Hepatocyte (in vitro differentiated cells): Measurements from ENCODE around the gene OSBPL2. TPM values are rescaled to one million over a fixed set of nuclear protein-coding genes. Genes with fewer than 3 reads are reported as not detected.

Source experiments
- DNase-seq: peaks from one replicate; pipeline ENCODE4 v3.0.0-alpha.2; 2016; ENCODE audit warnings: low spot score
- H2AFZ ChIP-seq: fragments of 200-600 bp; sonication (generic); 2 replicates; pipeline ENCODE4 v1.6.0; 2016; ENCODE audit warnings: antibody characterized with exemption, mild to moderate bottlenecking
- H3K27ac ChIP-seq: fragments of 200-600 bp; sonication (generic); 2 replicates; pipeline ENCODE4 v1.5.1; 2016; ENCODE audit warnings: mild to moderate bottlenecking
- H3K27me3 ChIP-seq: fragments of 200-600 bp; sonication (generic); 2 replicates; pipeline ENCODE4 v1.6.1; 2016
- H3K36me3 ChIP-seq: fragments of 200-600 bp; sonication (generic); replicated peaks from 2 replicates; pipeline ENCODE4 v1.5.1; 2016; ENCODE audit warnings: low read depth; ENCODE audit not compliant: insufficient read depth
- H3K4me1 ChIP-seq: fragments of 200-600 bp; sonication (generic); 2 replicates; pipeline ENCODE4 v1.5.1; 2016; ENCODE audit warnings: mild to moderate bottlenecking, moderate library complexity; ENCODE audit not compliant: insufficient read depth
- H3K4me2 ChIP-seq: fragments of 200-600 bp; sonication (generic); 2 replicates; pipeline ENCODE4 v1.6.0; 2016
- H3K4me3 ChIP-seq: fragments of 200-600 bp; sonication (generic); 2 replicates; pipeline ENCODE4 v1.5.1; 2016; ENCODE audit warnings: mild to moderate bottlenecking
- H3K79me2 ChIP-seq: fragments of 200-600 bp; sonication (generic); 2 replicates; pipeline ENCODE4 v1.6.0; 2017; ENCODE audit warnings: mild to moderate bottlenecking
- H3K9me2 ChIP-seq: fragments of 200-600 bp; sonication (generic); replicated peaks from 2 replicates; pipeline ENCODE4 v1.6.0; 2017; ENCODE audit warnings: mild to moderate bottlenecking; ENCODE audit not compliant: insufficient read depth
- H3K9me3 ChIP-seq: fragments of 200-600 bp; sonication (generic); 2 replicates; pipeline ENCODE4 v1.5.1; 2016; ENCODE audit warnings: low read depth, mild to moderate bottlenecking
- H4K20me1 ChIP-seq: fragments of 200-600 bp; sonication (generic); 2 replicates; pipeline ENCODE4 v1.6.0; 2016; ENCODE audit warnings: mild to moderate bottlenecking; ENCODE audit not compliant: insufficient read depth, poor library complexity, severe bottlenecking
- CTCF ChIP-seq: fragments of 200-600 bp; sonication (generic); IDR thresholded peaks from 2 replicates; pipeline ENCODE4 v1.5.1; 2016; ENCODE audit warnings: antibody characterized with exemption, mild to moderate bottlenecking; ENCODE audit not compliant: poor library complexity
- EZH2 ChIP-seq: fragments of 200-600 bp; sonication (generic); IDR thresholded peaks from 2 replicates; pipeline ENCODE4 v1.6.1; 2016; ENCODE audit warnings: antibody characterized with exemption, mild to moderate bottlenecking, borderline replicate concordance
- EZH2phosphoT487 ChIP-seq: fragments of 200-600 bp; sonication (generic); IDR thresholded peaks from one replicate; pipeline ENCODE4 v1.6.1; 2018; ENCODE audit warnings: antibody characterized with exemption, mild to moderate bottlenecking, low read depth, moderate library complexity; ENCODE audit not compliant: unreplicated experiment, severe bottlenecking
- WGBS: methylation state at CpG from one replicate; pipeline ENCODE4 v1.1.6; 2016; ENCODE audit warnings: low lambda C conversion rate; ENCODE audit errors: missing lambda C conversion rate; 5-methylcytosine and 5-hydroxymethylcytosine counted together
- polyA plus RNA-seq: library from polyadenylated mRNA; unstranded; fragments of >200 nt; fragmentation: Nextera tagmentation; extraction: Ambion mirVana; gene quantifications from 2 replicates; pipeline ENCODE4 v1.2.1, GENCODE V29; 2016
- total RNA-seq: library from RNA; depleted of rRNA; stranded (reverse); fragments of >200 nt; gene quantifications from 2 replicates; pipeline ENCODE4 v1.2.3, GENCODE V29; 2014

Gene OSBPL2
- total and polyA plus RNA-seq, 2 experiments from 2014 or later = 40.5 to 45.9 TPM

DNA sequence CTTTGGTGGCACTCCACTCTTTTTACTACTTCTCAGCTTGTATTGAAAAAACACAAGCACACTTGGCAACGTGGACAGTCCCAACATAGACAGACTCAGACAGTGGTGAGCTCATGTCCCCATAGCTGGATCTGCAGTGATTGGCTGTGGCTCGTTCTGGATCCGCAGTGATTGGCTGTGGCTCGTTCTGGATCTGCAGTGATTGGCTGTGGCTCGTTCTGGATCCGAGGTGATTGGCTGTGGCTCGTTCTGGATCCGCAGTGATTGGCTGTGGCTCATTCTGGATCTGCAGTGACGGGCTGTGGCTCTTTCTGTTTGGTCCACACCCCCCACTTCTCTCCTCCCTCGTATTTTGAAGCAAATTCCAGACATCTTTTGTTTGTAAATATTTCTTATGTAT is 28.0 kb downstream of the OSBPL2 start:
- no peak overlapping the region for H3K27ac ChIP-seq
- H3K36me3 ChIP-seq = no peaks in the 10 kb centered on the region
- H3K4me3 ChIP-seq = no peak overlapping the region
- H3K4me1 ChIP-seq = no peaks in the 10 kb centered on the region
- TF ChIP-seq EZH2phosphoT487 (no peak), CTCF (no peak), EZH2 (no peak)
- WGBS = 97% methylated on average over 10 of the region's 10 CpGs
- H4K20me1 ChIP-seq = peaks cover 5% of the 10 kb centered on the region
- no peak overlapping the region for H2AFZ ChIP-seq
- no peak overlapping the region for H3K4me2 ChIP-seq
- H3K9me2 ChIP-seq = no peaks in the 10 kb centered on the region
- H3K9me3 ChIP-seq = no peaks in the 10 kb centered on the region
- DNase-seq = no peak
- no peaks in the 10 kb centered on the region for H3K27me3 ChIP-seq
- H3K79me2 ChIP-seq = peaks cover 8% of the 10 kb centered on the region

GRCh38 chr20:62266851-62267250 is 28.5 kb downstream of the OSBPL2 start:
- TF ChIP-seq EZH2 = no peak
- TF ChIP-seq EZH2phosphoT487 = no peak
- TF ChIP-seq CTCF = no peak
- Histone ChIP-seq H3K4me2 (no peak overlapping the region), H3K4me3 (no peak overlapping the region), H3K9me3 (no peaks in the 10 kb centered on the region), H2AFZ (no peak overlapping the region), H3K27me3 (no peaks in the 10 kb centered on the region), H3K4me1 (no peaks in the 10 kb centered on the region), H3K36me3 (no peaks in the 10 kb centered on the region), H3K27ac (no peak overlapping the region), H3K9me2 (no peaks in the 10 kb centered on the region), H4K20me1 (peaks cover 5% of the 10 kb centered on the region), H3K79me2 (peaks cover 8% of the 10 kb centered on the region)
- 97% methylated on average over 13 of the region's 13 CpGs for WGBS
- DNase-seq = no peak

GRCh38 chr20:62267543-62267942 is 29.2 kb downstream of the OSBPL2 start:
- H3K9me3 ChIP-seq = no peaks in the 10 kb centered on the region
- no peaks in the 10 kb centered on the region for H3K27me3 ChIP-seq
- H3K4me1 ChIP-seq = no peaks in the 10 kb centered on the region
- TF ChIP-seq EZH2 (no peak), EZH2phosphoT487 (no peak), CTCF (no peak)
- peaks cover 5% of the 10 kb centered on the region for H4K20me1 ChIP-seq
- WGBS = 93% methylated on average over 10 of the region's 10 CpGs
- no peak overlapping the region for H2AFZ ChIP-seq
- no peaks in the 10 kb centered on the region for H3K9me2 ChIP-seq
- H3K4me2 ChIP-seq = no peak overlapping the region
- peaks cover 8% of the 10 kb centered on the region for H3K79me2 ChIP-seq
- no peak overlapping the region for H3K27ac ChIP-seq
- no peak for DNase-seq
- H3K36me3 ChIP-seq = no peaks in the 10 kb centered on the region
- H3K4me3 ChIP-seq = no peak overlapping the region
